GM18526 (cell line): ENCODE measurements around the gene EPHB2.

ENCODE experiments used
- POLR2A ChIP-seq: IDR thresholded peaks from 3 replicates; pipeline ENCODE4 v1.6.1; 2011; ENCODE audit not compliant: insufficient read length; ENCODE audit errors: extremely low read depth

Gene EPHB2

GRCh38 chr1:22683547-22683946 is 27.1 kb upstream of the EPHB2 start:
- TF ChIP-seq POLR2A: no peak

- no peak for TF ChIP-seq POLR2A
Observed at GRCh38 chr1:22685591-22686059, 25.0 kb upstream of the EPHB2 start.

GRCh38 chr1:22687191-22687590 is 23.4 kb upstream of the EPHB2 start:
- no peak for TF ChIP-seq POLR2A

- no peak for TF ChIP-seq POLR2A
Observed at GRCh38 chr1:22688466-22688865, 22.2 kb upstream of the EPHB2 start.

DNA sequence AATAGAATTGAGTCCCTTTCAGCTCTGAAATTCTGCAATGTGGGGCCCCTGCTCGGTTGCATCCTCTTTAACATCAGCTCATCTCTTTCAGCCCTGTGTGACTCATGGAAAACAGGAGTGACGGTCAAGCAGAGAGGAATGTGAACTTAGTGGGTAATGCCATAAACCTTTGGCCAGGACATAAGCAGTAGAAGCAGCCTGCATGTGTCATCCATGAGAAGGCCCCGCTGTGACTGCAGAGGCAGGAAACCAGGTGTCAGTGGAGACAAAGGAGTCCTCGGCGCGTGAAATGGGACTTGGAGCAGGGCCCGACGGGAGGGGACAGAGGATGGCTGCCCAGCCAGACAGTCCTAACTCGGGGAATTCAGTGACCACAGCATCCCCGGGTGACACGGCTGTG is 21.1 kb upstream of the EPHB2 start:
- no peak for TF ChIP-seq POLR2A

DNA sequence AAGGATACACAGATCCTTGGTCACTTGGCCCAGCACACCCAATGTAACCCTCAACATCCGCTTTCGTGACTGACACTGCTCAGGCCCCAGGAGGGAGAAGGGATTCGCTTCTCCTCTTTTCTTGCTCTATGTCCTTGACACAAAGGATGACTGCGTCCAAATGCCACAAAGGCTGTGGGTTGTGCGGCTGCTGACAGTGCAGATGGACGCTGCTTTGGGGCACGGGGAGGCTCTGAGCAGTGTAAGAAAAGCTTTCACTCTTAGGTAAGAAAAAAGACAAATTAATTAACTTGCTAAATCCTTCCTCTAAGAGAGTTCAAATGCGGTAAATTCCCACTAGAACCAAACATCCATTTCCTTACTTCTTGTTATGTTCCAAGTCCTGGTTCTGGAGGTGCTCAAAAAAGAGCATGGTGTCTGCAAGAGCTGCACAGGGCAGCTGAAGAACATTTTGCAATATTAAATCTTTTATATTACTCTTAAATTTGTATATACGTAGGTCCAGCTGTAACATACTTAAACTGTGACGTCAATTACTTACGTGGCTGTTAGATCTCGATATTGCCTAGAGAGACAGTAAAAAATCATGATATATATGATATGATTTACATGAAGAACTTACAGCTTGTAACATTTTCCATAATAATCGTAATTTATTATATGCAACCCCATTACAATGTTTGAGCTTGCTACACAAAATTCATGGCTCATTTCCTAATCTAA is 19.4 kb upstream of the EPHB2 start:
- no peak for TF ChIP-seq POLR2A

DNA sequence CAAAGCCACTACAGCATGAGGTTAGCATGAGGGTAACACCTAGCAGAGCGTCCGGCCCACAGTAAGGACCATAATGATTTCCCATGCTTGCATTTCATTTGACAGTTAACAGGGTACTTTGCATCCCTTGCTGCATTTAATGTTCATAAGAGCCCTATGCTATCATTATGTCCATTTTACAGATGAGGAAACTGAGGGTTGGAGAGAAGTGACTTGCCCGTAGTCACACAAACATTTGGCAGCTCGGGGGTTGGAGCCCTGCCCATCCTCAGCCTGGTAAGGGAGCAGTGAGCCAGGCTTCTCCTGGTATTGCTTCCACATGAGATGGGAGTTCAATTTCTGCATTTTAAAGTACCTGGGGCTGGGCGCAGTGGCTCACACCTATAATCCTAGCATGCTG is 16.5 kb upstream of the EPHB2 start:
- no peak for TF ChIP-seq POLR2A

GRCh38 chr1:22696610-22697009 is 14.0 kb upstream of the EPHB2 start:
- no peak for TF ChIP-seq POLR2A

DNA sequence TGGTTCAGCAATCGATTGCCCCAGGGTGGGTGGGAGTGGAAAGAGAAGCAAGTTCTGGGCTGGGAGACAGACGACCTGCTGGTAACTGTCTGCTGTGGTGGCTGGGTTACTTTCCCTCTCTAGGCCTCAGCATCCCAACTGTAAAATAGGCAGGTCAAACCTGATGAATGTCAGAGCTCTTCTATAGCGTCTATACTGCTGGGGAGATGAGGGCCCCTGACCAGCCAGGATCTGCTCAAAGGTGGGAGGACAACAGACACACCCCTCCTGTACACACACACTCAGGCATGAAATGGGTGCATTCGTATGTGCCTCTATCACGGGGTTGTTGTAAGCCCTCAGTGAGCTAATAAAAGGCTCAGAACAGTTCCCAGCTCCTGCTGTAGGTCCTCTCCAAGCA is 12.7 kb upstream of the EPHB2 start:
- TF ChIP-seq POLR2A: no peak

DNA sequence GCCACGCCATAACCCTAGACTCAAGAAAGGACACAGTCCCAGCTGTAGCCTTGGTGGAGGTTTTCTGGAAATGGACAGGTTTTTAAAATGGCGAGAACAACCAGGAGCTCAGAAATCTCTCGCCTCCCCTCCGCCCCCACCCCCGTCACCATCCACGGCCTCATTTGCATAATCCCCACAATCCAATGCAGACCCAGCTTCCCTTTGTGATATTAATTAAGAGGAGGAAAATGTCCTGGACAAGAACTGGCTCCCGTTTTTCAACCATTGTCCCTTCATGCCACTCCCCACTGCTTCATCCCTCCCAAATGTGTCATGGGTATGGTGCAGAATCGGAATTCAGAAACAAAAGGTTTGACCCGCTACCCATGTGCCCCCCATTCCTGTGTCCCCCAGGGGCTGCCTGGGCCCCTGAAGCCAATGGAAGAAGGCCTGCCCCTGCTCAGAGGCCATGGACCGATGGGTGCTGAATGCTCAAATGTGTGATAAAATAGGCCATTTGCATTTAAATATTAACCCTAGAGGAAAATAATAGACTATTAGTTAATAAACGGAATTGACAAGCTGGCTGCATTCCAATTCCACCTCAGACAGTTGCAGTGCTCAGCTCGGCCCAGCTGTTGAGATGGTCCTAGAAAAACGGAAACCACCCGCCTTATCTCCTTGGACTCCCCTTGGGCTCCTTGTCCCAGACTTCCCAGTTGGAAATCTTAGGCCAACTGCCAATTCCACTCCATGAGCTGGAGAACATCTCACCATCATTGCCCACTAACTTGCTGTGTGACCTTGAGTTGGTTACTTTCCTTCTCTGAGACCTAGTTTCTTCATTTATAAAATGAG is 10.7 kb upstream of the EPHB2 start:
- TF ChIP-seq POLR2A: no peak

DNA sequence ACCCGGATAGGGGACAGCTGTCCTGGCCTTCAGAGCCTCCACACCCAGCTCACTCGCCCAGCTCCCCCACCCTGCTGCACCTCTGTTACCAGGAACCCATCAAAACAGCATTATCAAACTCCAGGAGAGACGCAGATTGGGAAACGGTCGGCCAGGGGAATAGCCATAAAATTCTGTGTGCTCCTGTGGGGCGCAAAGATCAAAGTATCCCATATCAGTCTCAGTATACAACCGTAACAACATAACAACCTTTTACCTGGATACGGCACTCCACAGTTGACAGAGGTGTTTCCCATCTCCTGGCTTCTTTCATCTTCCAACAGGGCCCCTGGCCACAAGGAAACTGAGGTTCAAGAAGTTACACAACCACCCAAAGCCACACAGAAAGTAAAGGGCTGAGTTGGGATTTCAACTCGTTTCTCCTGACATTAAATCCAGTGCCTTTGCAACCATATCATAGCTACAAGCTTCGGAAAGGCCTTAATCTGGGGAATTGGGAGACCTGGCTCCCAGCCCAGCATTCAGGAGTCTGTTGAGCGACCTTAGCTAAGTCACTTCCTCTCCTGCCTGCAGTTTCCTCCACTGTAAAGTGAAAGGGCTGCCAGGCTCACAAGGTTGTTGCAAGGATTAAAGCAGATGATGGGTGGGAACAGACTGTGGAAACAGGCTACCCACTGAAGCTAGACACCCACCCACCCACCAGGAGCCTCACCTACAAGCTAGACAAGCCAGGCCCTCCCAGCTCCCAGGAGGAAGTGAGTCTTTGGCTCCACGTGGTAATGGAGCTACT is 8.1 kb upstream of the EPHB2 start:
- no peak for TF ChIP-seq POLR2A

DNA sequence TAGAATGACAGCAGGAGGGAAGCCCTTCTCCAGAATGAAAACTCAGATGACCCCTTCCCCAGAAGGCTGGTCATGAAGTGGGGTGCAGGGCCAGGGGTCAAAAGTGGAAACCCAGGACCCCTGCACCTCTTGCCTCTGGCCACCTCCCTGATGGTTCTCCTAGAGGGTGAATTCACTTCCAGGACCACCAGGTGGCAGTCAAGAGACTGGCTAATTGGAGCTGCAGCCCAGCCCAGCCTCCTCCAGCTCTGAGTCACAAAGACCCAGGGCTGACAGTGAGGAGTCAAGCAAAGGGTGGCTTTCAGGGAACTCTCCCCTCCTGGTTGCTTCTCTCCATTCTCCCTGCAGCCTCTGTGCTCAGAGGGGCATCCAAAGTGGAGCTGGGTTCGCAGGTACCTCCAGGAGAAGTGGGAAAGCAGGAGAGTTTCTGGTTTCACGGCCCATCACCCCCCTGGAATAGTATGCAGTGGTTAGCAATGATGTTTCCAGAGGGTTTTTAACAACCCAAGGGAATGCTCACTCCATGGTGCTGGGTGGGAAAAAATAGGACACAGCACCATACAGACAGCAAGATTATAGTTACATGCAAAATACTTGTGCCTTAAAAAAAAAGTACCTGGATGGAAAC is 6.1 kb upstream of the EPHB2 start:
- no peak for TF ChIP-seq POLR2A

GRCh38 chr1:22705586-22705985 is 5.1 kb upstream of the EPHB2 start:
- no peak for TF ChIP-seq POLR2A

DNA sequence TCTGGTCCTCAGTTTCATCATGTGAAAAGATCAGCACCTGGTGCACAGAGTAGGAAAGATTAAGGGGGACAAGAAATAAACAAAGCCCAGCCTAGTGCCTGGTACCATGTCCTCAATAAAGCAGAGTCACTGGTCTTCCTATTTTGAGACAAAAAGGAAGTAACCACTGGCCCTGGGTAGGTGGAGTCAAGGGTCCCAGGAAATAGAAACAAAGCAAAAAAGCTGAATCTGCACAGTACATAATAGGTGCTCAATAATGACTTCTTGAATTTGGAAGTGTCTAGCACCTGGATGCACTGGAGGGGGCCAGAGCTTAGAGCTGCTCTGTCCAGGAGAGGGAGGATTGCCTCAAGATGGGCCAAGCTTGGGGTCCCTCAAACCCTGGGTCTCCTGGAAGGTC is 1.9 kb upstream of the EPHB2 start:
- no peak for TF ChIP-seq POLR2A

GRCh38 chr1:22709227-22709626 is 1.4 kb upstream of the EPHB2 start:
- no peak for TF ChIP-seq POLR2A
